NT2/D1 (cell line): ENCODE measurements around the gene WTIP.

ENCODE experiments used
- SUZ12 ChIP-seq: IDR thresholded peaks from 2 replicates; pipeline ENCODE4 v1.6.1; 2011; ENCODE audit not compliant: insufficient read length, insufficient read depth; ENCODE audit errors: extremely low read depth
- YY1 ChIP-seq: IDR thresholded peaks from 2 replicates; pipeline ENCODE4 v1.6.1; 2011; ENCODE audit not compliant: insufficient read length, insufficient read depth
- ZNF274 ChIP-seq: IDR thresholded peaks from 2 replicates; pipeline ENCODE4 v1.6.1; 2011; ENCODE audit warnings: mild to moderate bottlenecking, low read depth, low read length

DNA sequence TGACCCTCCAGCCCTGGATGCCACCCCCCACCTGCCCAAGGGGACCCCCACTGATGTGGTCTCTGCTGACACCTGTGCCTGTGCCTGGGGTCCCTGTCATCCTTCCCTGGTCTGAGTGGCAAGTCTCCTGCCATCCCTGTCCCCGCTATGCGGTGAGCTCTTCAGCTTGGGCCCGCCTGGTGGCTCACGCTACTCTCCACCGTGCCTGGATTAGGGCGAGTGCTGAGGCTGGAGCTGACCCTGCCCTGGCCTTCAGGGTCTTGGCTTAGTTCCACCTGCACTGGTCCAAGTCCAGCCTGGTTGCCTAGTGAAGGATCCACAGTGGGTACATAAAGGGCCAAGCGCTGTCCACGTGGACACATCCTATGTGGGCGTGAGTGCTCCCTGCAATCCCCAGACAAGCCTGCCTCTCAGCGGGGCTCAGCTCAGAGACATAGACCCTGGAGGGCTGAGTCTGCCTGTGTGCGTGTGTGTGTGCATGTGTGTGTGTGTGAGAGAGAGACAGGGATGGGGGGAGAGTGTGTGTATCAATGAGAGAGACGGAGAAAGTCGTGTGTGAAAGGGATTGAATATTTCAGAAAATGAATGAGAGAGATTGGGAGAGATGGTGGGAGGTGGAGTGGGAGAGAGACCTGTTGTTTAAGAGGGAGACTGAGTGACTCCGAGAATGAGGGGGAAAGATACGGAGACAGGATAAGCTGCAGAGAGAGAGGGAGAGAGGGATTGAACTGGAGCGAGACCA lies 22.1 kb downstream of the WTIP start:
- TF ChIP-seq YY1, result no peak
- no peak for TF ChIP-seq ZNF274
- no peak for TF ChIP-seq SUZ12
